Mesendoderm (in vitro differentiated cells): ENCODE measurements around the gene ALG14.

ENCODE experiments used
- DNase-seq: peaks from one replicate; pipeline ENCODE4 v3.0.0; 2013
- H2AK5ac ChIP-seq: 2 replicates; pipeline ENCODE4 v1.6.1; 2013; ENCODE audit warnings: low read length, inconsistent platforms
- H2BK120ac ChIP-seq: 2 replicates; pipeline ENCODE4 v1.6.1; 2013; ENCODE audit warnings: low read depth, mild to moderate bottlenecking, low read length, moderate library complexity, mixed read lengths
- H2BK15ac ChIP-seq: replicated peaks from 2 replicates; pipeline ENCODE4 v1.6.1; 2013; ENCODE audit warnings: low read depth, mild to moderate bottlenecking, moderate library complexity
- H2BK5ac ChIP-seq: 2 replicates; pipeline ENCODE4 v1.6.1; 2013; ENCODE audit warnings: low read length, inconsistent platforms
- H3K18ac ChIP-seq: 2 replicates; pipeline ENCODE4 v1.6.1; 2013; ENCODE audit warnings: mild to moderate bottlenecking, low read length, mixed read lengths
- H3K23ac ChIP-seq: one replicate; pipeline ENCODE4 v1.6.1; 2013; ENCODE audit warnings: low read length
- H3K27ac ChIP-seq: 2 replicates; pipeline ENCODE4 v1.5.1; 2013; ENCODE audit warnings: low read depth, mild to moderate bottlenecking, inconsistent platforms, low read length, moderate library complexity
- H3K27me3 ChIP-seq: 2 replicates; pipeline ENCODE4 v1.6.1; 2013; ENCODE audit warnings: low read length, control low read depth, mild to moderate bottlenecking, inconsistent platforms; ENCODE audit not compliant: insufficient read depth, poor library complexity
- H3K36me3 ChIP-seq: 2 replicates; pipeline ENCODE4 v1.6.1; 2013; ENCODE audit warnings: low read length, inconsistent platforms; ENCODE audit not compliant: control insufficient read depth, insufficient read depth
- H3K4ac ChIP-seq: one replicate; pipeline ENCODE4 v1.6.1; 2013; ENCODE audit warnings: low read depth, mild to moderate bottlenecking, low read length, moderate library complexity
- H3K4me1 ChIP-seq: 2 replicates; pipeline ENCODE4 v1.6.1; 2013; ENCODE audit warnings: low read depth, low read length, inconsistent platforms; ENCODE audit not compliant: control insufficient read depth
- H3K4me2 ChIP-seq: 2 replicates; pipeline ENCODE4 v1.6.1; 2013; ENCODE audit warnings: low read length
- H3K4me3 ChIP-seq: 2 replicates; pipeline ENCODE4 v1.5.1; 2013; ENCODE audit warnings: mild to moderate bottlenecking, low read length
- H3K56ac ChIP-seq: one replicate; pipeline ENCODE4 v1.6.1; 2013; ENCODE audit warnings: low read length
- H3K79me1 ChIP-seq: 2 replicates; pipeline ENCODE4 v1.6.1; 2013; ENCODE audit warnings: low read length, inconsistent platforms
- H3K79me2 ChIP-seq: 2 replicates; pipeline ENCODE4 v1.6.1; 2013; ENCODE audit warnings: mild to moderate bottlenecking, low read length; ENCODE audit not compliant: control insufficient read depth, insufficient read depth
- H3K9ac ChIP-seq: 2 replicates; pipeline ENCODE4 v1.6.1; 2013; ENCODE audit warnings: low read length, inconsistent platforms
- H4K5ac ChIP-seq: one replicate; pipeline ENCODE4 v1.6.1; 2013; ENCODE audit warnings: low read length
- H4K8ac ChIP-seq: one replicate; pipeline ENCODE4 v1.6.1; 2013; ENCODE audit warnings: low read depth, mild to moderate bottlenecking, control low read depth, low read length, moderate library complexity
- WGBS: extraction: QIAGEN DNeasy Blood & Tissue Kit; methylation state at CpG from one replicate; pipeline ENCODE4 v1.1.7; 2013; ENCODE audit warnings: low lambda C conversion rate, missing lambda C conversion rate; ENCODE audit not compliant: insufficient coverage; ENCODE audit errors: extremely low coverage; 5-methylcytosine and 5-hydroxymethylcytosine counted together

ALG14 gene

DNA sequence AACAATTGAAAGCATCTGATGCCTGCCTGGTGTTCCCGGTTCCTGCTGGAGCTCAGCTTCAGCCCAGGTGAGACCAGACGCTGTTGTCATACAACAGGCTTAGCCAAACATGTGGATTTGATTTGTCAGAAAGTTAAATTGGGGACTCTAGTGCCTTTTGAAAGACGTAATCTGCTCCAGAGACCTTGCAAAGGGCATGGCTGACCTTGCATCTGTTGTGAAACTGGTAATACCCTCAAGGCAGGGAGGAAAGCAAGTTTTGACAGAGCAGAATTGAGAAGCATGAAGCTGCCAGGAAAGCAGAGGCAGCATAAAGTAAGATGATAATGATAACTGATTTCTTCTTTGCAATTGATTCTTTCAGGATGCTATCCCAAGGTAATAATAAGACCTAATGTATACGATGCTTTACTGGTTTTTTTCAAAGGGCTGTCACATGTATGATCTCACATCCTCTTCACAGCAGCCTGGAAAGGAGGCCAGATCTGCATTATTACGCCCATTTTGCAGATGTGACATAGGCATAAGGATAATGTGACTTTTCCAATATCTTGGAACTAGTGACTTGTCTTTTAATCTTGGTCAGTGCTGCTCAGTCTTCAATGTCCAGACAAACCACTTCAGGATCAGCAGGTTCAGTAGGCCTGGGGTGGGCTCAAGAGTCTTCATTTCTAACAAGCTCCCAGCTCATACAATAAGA is 121.1 kb downstream of the ALG14 start:
- Histone ChIP-seq H2BK15ac (no peak overlapping the region), H3K36me3 (no peaks in the 10 kb centered on the region), H3K79me1 (no peaks in the 10 kb centered on the region), H3K18ac (no peak overlapping the region), H3K9ac (no peak overlapping the region), H3K56ac (no peak overlapping the region), H2BK5ac (no peak overlapping the region), H3K4me2 (no peak overlapping the region), H2BK120ac (no peak overlapping the region), H2AK5ac (no peak overlapping the region), H3K79me2 (no peaks in the 10 kb centered on the region), H3K4me1 (no peaks in the 10 kb centered on the region), H3K23ac (no peak overlapping the region), H4K5ac (no peak overlapping the region), H3K27ac (no peak overlapping the region), H3K27me3 (no peaks in the 10 kb centered on the region), H3K4ac (no peak overlapping the region), H3K4me3 (no peak overlapping the region), H4K8ac (no peak overlapping the region)
- WGBS = no CpG with 5 or more reads among the region's 5 CpGs
- no peak for DNase-seq

DNA sequence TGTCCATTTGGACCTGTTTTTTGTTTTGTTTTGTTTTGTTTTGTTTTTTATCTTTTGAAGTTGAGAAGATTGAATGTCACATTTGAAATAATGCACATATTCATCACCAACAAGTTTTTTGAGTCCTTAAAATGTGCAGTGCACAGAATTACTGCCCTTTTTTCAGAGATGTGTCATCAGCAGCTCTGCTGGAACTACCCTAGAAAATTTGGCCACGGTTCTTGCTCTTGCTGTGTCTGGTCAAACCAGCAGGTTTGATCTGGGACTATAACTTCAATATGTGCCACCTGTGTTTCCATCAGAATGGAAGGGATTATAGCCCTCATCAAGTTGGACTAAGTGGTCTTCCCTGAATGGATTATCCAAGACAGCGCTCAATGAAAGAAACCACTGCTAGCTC is 121.7 kb downstream of the ALG14 start:
- Histone ChIP-seq H3K18ac (no peak overlapping the region), H3K79me2 (no peaks in the 10 kb centered on the region), H3K27me3 (no peaks in the 10 kb centered on the region), H3K9ac (no peak overlapping the region), H3K79me1 (no peaks in the 10 kb centered on the region), H2BK120ac (no peak overlapping the region), H3K23ac (no peak overlapping the region), H3K4me1 (no peaks in the 10 kb centered on the region), H2BK15ac (no peak overlapping the region), H2BK5ac (no peak overlapping the region), H2AK5ac (no peak overlapping the region), H3K4me3 (no peak overlapping the region), H3K27ac (no peak overlapping the region), H3K56ac (no peak overlapping the region), H3K4me2 (no peak overlapping the region), H3K4ac (no peak overlapping the region), H4K8ac (no peak overlapping the region), H3K36me3 (no peaks in the 10 kb centered on the region), H4K5ac (no peak overlapping the region)
- WGBS = no CpG with 5 or more reads among the region's 2 CpGs
- no peak for DNase-seq

DNA sequence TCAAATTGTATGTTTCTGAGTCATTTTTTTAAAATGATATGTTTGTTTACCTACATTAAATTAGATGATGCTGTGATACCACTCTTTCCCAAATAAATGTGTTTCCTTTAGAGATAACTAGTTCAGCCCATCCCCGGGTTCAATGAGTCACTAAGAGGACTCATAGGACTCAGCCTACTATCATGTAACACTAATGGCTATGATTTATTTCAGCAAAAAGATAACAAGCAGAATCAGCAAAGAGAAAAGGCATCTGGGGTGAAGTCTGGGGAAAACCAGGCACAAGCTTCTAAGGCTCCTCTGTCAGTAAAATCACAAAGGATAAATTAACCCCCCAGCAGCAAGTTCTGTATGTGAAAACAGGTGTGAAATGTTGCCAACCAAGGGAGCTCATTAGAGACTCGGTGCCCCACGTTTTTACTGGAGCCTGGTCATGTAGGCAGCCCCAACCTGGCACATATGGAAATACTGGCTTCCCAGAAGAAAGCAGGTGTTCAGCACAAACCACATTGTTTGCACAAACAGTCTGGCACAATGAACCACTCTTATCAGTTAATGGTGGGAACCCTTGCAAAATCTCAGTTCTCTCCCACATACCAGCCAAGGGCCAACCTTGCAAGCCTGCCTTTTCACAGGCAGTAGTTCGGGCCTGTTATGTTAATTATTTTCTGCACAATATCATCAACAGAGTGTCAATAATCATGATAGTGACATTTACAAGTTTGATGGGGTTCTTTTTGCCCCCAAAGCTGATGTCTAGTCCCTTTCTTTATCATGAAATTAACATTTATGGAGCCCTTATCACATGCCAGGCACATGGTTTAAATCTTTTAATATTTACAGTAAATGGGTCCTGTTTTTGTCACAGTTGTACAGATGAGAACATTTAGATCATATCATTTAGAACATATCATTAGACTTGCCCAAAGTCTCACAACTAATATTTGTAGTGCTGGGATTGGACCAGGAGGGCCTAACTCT is 122.8 kb downstream of the ALG14 start:
- no peak overlapping the region for H3K4me3 ChIP-seq
- no CpG with 5 or more reads among the region's 4 CpGs for WGBS
- H4K5ac ChIP-seq = no peak overlapping the region
- no peak overlapping the region for H3K4me2 ChIP-seq
- H2AK5ac ChIP-seq = no peak overlapping the region
- H3K56ac ChIP-seq = no peak overlapping the region
- H2BK5ac ChIP-seq = no peak overlapping the region
- no peak overlapping the region for H3K23ac ChIP-seq
- no peak overlapping the region for H3K18ac ChIP-seq
- no peaks in the 10 kb centered on the region for H3K27me3 ChIP-seq
- H3K4me1 ChIP-seq = no peaks in the 10 kb centered on the region
- no peak overlapping the region for H2BK120ac ChIP-seq
- H3K79me2 ChIP-seq = no peaks in the 10 kb centered on the region
- H3K4ac ChIP-seq = no peak overlapping the region
- H3K27ac ChIP-seq = no peak overlapping the region
- H2BK15ac ChIP-seq = no peak overlapping the region
- no peaks in the 10 kb centered on the region for H3K36me3 ChIP-seq
- DNase-seq = no peak
- no peak overlapping the region for H3K9ac ChIP-seq
- no peak overlapping the region for H4K8ac ChIP-seq
- H3K79me1 ChIP-seq = no peaks in the 10 kb centered on the region

DNA sequence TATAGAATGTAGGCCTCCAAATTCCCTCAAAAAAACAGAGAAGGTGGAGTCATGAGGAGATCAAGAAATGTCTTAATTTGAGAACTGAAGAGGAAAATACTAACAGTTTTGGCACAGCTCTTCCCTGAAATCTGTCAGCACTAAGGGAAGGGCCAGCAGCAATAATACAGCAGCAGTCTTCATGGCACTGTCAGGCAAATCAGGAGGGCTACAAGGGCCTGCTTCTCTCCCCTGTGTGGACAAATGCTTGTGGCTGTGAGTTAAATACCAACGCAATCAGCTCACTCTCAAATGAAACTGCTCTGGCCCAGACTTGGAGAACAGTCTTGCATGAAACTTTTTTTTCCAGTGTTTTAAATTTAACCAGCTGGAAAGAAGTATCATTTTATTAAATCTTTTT is 125.3 kb downstream of the ALG14 start:
- Histone ChIP-seq H3K9ac (no peak overlapping the region), H3K56ac (no peak overlapping the region), H2BK15ac (no peak overlapping the region), H3K4me1 (no peaks in the 10 kb centered on the region), H3K4me3 (no peak overlapping the region), H3K79me2 (no peaks in the 10 kb centered on the region), H3K27ac (no peak overlapping the region), H4K5ac (no peak overlapping the region), H3K36me3 (no peaks in the 10 kb centered on the region), H2BK120ac (no peak overlapping the region), H2AK5ac (no peak overlapping the region), H3K18ac (no peak overlapping the region), H3K27me3 (no peaks in the 10 kb centered on the region), H2BK5ac (no peak overlapping the region), H4K8ac (no peak overlapping the region), H3K4me2 (no peak overlapping the region), H3K23ac (no peak overlapping the region), H3K79me1 (no peaks in the 10 kb centered on the region), H3K4ac (no peak overlapping the region)
- no CpG with 5 or more reads among the region's 1 CpG for WGBS
- DNase-seq = no peak

DNA sequence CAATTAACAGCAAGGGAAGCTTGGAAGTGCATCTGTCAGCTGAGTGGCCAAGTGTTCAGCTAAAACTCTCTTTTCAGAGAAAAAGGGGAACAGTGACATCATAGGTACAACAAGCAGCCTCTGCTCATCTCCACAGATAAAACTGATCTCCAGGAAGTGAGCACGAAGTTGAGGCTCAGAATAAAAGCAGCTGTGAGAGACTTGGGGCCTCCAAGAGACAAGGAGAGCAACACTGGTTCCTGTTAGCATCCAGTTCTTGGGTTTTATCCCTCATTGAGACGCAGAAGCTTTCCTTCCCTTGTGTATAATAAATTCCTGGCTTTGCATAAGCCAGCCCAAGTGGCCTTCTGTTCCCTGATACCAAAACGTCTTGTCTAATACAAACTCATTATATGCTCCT is 125.9 kb downstream of the ALG14 start:
- H3K27ac ChIP-seq = no peak overlapping the region
- no peak overlapping the region for H3K4me3 ChIP-seq
- H4K8ac ChIP-seq = no peak overlapping the region
- H3K79me2 ChIP-seq = no peaks in the 10 kb centered on the region
- no peak overlapping the region for H2AK5ac ChIP-seq
- no peak overlapping the region for H3K4me2 ChIP-seq
- H3K79me1 ChIP-seq = no peaks in the 10 kb centered on the region
- H3K23ac ChIP-seq = no peak overlapping the region
- H3K4me1 ChIP-seq = no peaks in the 10 kb centered on the region
- DNase-seq = no peak
- H3K4ac ChIP-seq = no peak overlapping the region
- H4K5ac ChIP-seq = no peak overlapping the region
- H3K27me3 ChIP-seq = no peaks in the 10 kb centered on the region
- no peak overlapping the region for H2BK15ac ChIP-seq
- H2BK120ac ChIP-seq = no peak overlapping the region
- H3K18ac ChIP-seq = no peak overlapping the region
- H3K56ac ChIP-seq = no peak overlapping the region
- WGBS = no CpG with 5 or more reads among the region's 3 CpGs
- no peak overlapping the region for H3K9ac ChIP-seq
- no peak overlapping the region for H2BK5ac ChIP-seq
- no peaks in the 10 kb centered on the region for H3K36me3 ChIP-seq
